Right lobe of liver (tissue), 6 donors: Measurements from ENCODE around the gene MGP. TPM values are rescaled to one million over a fixed set of nuclear protein-coding genes. Genes with fewer than 3 reads are reported as not detected.
A peak's percentile ranks its signal among the peaks of the same experiment; 100 is the strongest.

Experiments used
- ATAC-seq, 4 donors: fragments of 200-7000 bp; cut with Tn5 transposase; one replicate each; pipeline ENCODE4 v1.9.1; 2020; ENCODE audit warnings: mild to moderate bottlenecking in 4 of 4, moderate library complexity in 4 of 4
- DNase-seq, 3 donors: peaks; one replicate each; pipeline ENCODE4 v3.0.0-alpha.2; 2020
- H3K27ac ChIP-seq, 3 donors: fragments of 200-600 bp; one replicate each; pipeline ENCODE4 v1.8.0; 2022
- H3K27me3 ChIP-seq, 2 donors: fragments of 200-600 bp; one replicate each; pipeline ENCODE4 v1.8.0; 2022
- H3K36me3 ChIP-seq, 4 donors: fragments of 200-600 bp; sonication (generic) in 1 of 4; one replicate each; pipeline versions ENCODE4 v1.5.1 to v1.8.0; 2017 to 2022; ENCODE audit warnings: control low read depth in 1 of 4
- H3K4me1 ChIP-seq, 4 donors: fragments of 200-600 bp; sonication (generic) in 1 of 4; one replicate each; pipeline versions ENCODE4 v1.5.1 to v1.8.0; 2017 to 2022; ENCODE audit warnings: control low read depth in 1 of 4
- H3K4me3 ChIP-seq, 3 donors: fragments of 200-600 bp; one replicate each; pipeline ENCODE4 v1.8.0; 2022
- H3K9me3 ChIP-seq, 4 donors: fragments of 200-600 bp; sonication (generic) in 1 of 4; one replicate each; pipeline versions ENCODE4 v1.5.1 to v1.8.0; 2017 to 2022; ENCODE audit warnings: control low read depth in 1 of 4
- POLR2A ChIP-seq: fragments of 450-650 bp; IDR thresholded peaks from one replicate; pipeline ENCODE4 v1.6.1; 2017; ENCODE audit warnings: antibody characterized with exemption, mild to moderate bottlenecking
- whole genome bisulfite sequencing: methylation state at CpG from one replicate; pipeline ENCODE4 v1.1.6; 2018; ENCODE audit warnings: low coverage, low lambda C conversion rate; ENCODE audit not compliant: insufficient coverage; ENCODE audit errors: missing lambda C conversion rate; 5-methylcytosine and 5-hydroxymethylcytosine counted together
- intact Hi-C, 2 donors: fragments of 100-400 bp; cut with DNase I; formaldehyde crosslinking; loops; one replicate each; pipeline versions ENCODE4 v1.11.2 to v1.14.1; 2022
- total RNA-seq, 6 experiments: library from RNA; depleted of rRNA in 2 of 6; stranded (reverse); fragments of >200 nt in 2 of 6; fragmentation: NEBNext Ultra II Directional in 3 of 6; extraction: Animal tissue kit (Norgen Biotek cat#: 25700) in 3 of 6; gene quantifications; one replicate each; pipeline versions ENCODE4 v1.1.0 to v1.2.4, GENCODE V29; 2016 to 2023
- TF ChIP-seq, protein P1 (sequence below), 4 donors: fragments of 200-600 bp in 3 of 4; fragments of 450-650 bp in 1 of 4; IDR thresholded peaks; one replicate each; pipeline versions ENCODE4 v1.5.1 to v1.8.0; 2016 to 2022; ENCODE audit warnings: antibody characterized with exemption in 4 of 4, mild to moderate bottlenecking in 2 of 4
- donor health status: DM: no; HTN: yes; CAD: no.
- donor health status: DM: no; HTN: no; CAD: no.
- donor health status: DM: no; HTN: no; CAD: no.
- donor health status: DM: no; HTN: yes; CAD: no.
- donor health status: DM: no; HTN: yes; CAD: no.

The MGP gene
- total RNA-seq, 6 experiments from 2014 or later: 4.7 to 15.1 (median 7.1) TPM

DNA sequence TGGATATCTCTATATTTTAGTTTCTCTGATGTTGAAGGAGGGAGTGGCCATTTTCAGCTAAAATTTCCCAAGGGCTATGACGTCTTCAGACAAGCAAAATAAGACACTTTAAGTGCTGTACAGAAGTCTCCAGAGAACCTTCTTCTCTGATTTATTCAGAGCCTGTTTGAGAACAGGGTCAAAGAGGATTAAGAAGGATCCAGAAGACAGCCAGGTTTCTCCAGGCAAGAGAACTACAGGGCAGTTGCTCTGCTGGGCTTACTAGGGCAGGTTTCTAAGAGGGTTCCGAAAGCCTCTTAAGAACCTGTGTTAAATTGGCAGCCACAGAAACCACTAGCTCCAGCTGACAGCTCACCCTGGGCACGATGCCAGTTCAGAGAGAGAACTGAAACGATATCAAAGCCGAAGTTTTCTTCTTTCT lies 1.2 kb downstream of the MGP start:
- intact Hi-C loops: no loop called here

DNA sequence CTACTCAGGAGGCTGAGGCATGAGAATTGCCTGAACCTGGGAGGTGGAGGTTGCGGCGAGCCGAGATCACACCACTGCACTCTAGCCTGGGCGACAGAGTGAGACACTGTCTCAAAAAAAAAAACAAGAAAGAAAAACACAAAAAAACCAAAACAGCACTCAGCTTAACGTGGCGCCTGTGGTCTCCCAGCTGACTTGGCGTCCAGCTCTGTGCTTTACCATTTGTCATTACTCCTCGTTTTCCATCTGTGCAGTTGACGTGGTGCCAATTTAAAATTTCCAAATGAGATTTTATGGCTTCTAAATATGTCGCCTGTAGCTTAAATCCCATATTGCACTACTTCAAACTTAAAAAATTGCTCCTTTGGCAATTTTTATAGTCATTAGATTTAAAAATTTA lies 2.0 kb downstream of the MGP start:
- no peaks in the 10 kb centered on the region for H3K27me3 ChIP-seq
- DNase-seq (no peak), ATAC-seq (no peak)
- no peak overlapping the region for H3K4me3 ChIP-seq
- no peak overlapping the region for H3K27ac ChIP-seq
- intact Hi-C loops: no loop called here
- H3K36me3 ChIP-seq: no peaks in the 10 kb centered on the region
- no peaks in the 10 kb centered on the region for H3K9me3 ChIP-seq
- no peaks in the 10 kb centered on the region for H3K4me1 ChIP-seq
- TF ChIP-seq, protein P1, sequence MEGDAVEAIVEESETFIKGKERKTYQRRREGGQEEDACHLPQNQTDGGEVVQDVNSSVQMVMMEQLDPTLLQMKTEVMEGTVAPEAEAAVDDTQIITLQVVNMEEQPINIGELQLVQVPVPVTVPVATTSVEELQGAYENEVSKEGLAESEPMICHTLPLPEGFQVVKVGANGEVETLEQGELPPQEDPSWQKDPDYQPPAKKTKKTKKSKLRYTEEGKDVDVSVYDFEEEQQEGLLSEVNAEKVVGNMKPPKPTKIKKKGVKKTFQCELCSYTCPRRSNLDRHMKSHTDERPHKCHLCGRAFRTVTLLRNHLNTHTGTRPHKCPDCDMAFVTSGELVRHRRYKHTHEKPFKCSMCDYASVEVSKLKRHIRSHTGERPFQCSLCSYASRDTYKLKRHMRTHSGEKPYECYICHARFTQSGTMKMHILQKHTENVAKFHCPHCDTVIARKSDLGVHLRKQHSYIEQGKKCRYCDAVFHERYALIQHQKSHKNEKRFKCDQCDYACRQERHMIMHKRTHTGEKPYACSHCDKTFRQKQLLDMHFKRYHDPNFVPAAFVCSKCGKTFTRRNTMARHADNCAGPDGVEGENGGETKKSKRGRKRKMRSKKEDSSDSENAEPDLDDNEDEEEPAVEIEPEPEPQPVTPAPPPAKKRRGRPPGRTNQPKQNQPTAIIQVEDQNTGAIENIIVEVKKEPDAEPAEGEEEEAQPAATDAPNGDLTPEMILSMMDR (IDR thresholded peaks at IDR 0.05): no peak
- TF ChIP-seq POLR2A: no peak
- WGBS: 81% methylated on average over 10 of the region's 10 CpGs

More for the DNA sequence above, 1.2 kb downstream of the MGP start:
- DNase-seq: peak; percentile 67 to 81 (median 81)
- Histone ChIP-seq H3K27me3 (no peaks in the 10 kb centered on the region), H3K27ac (peak overlapping the region in 1 of 3 donors; percentile 2), H3K4me3 (no peak overlapping the region), H3K36me3 (no peaks in the 10 kb centered on the region), H3K4me1 (no peaks in the 10 kb centered on the region), H3K9me3 (no peaks in the 10 kb centered on the region)
- peak; percentile 66 to 80 (median 76) for ATAC-seq
- 2% methylated on average over 5 of the region's 5 CpGs for WGBS
- no peak for TF ChIP-seq POLR2A

DNA sequence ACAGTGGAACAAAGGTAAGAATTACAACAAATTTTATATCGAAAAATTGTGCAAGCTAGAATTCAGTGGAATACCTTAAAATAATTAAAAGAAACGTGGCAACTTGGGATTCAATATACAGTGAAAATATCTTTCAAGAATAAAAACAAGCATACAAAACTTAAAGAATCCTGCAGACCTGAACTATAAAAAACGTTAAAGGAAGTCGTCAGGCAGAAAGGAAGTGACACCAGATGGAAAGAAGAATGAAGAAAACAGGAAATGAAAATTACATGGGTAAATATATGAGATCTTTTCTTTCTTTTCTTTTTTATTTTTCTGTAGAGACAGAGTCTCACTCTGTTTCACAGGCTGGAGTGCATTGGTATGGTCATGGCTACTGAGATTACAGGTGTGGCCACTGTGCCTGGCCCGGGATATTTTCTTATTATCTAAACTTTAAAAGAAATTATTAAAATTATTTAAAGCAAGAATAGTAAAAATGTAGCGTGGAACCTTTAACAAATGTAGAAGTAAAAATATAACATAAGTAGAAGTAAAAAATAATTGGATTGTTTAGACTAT lies 4.7 kb downstream of the MGP start:
- no peak overlapping the region for H3K27ac ChIP-seq
- no peak overlapping the region for H3K4me3 ChIP-seq
- TF ChIP-seq, protein P1 (IDR thresholded peaks at IDR 0.05): no peak
- no peak for TF ChIP-seq POLR2A
- H3K4me1 ChIP-seq: no peaks in the 10 kb centered on the region
- ATAC-seq (no peak), DNase-seq (no peak)
- H3K36me3 ChIP-seq: no peaks in the 10 kb centered on the region
- no peaks in the 10 kb centered on the region for H3K9me3 ChIP-seq
- intact Hi-C loops: no loop called here
- WGBS: 64% methylated on average over 6 of the region's 6 CpGs
- no peaks in the 10 kb centered on the region for H3K27me3 ChIP-seq

DNA sequence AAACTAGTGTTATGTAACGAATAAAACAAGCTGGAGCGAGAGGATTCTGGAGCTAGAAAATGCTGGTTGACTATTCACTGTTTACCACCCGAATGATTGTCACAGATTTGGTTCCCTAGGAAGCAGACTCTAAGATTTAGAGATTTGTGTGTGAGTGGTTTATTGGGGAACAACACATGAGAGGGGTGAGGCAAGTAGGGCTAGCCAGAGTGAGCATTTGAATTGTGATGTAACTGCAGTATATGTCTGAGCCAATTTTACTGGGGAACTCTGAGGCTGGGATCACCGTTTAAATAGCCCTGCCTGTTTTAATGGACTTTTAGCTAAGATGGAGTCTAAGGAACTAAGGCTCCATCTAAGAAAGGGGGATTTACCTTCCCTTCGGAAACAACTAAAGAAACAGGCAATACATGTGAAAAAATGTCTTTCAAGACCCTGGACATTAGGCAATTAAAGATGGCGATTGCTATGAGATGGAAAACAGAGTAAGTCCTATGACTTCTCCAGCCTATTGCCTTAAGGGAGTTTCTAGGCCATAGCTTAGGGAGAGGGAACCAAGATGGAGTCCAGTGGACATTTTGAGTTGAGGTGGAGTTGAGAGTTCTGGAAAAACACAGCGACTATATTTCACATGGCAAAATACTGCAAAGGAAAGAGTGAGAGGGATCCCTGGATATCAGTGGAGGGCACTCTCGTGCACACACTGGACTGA lies 6.3 kb downstream of the MGP start:
- no peak for ATAC-seq
- TF ChIP-seq, protein P1 (IDR thresholded peaks at IDR 0.05): no peak
- no peak for TF ChIP-seq POLR2A
- Histone ChIP-seq H3K27ac (no peak overlapping the region), H3K9me3 (no peaks in the 10 kb centered on the region), H3K27me3 (no peaks in the 10 kb centered on the region), H3K36me3 (no peaks in the 10 kb centered on the region), H3K4me1 (no peaks in the 10 kb centered on the region), H3K4me3 (no peak overlapping the region)
- intact Hi-C loops: no loop called here
- DNase-seq: no peak
- 80% methylated on average over 8 of the region's 8 CpGs for WGBS

DNA sequence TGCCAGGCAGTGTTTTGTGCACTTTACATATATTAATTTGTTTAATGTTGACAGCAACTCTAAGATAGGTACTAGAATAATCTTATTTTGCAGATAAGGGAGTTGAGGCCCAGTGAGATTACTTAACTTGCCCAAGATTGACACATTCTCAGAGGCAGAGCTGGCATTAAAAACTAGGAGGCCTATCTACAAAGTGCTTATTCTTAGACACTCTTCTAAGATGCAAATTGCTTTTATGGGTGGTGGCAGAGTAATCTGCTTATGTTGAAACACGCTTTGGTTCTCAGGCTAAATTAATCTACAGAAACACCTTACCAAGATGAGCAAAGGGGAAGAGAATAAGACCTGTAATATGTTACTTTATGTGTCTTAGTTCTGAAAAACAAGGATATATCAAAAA lies 7.2 kb downstream of the MGP start:
- Histone ChIP-seq H3K4me1 (no peaks in the 10 kb centered on the region), H3K27ac (no peak overlapping the region), H3K9me3 (no peaks in the 10 kb centered on the region), H3K4me3 (no peak overlapping the region), H3K27me3 (no peaks in the 10 kb centered on the region), H3K36me3 (no peaks in the 10 kb centered on the region)
- intact Hi-C loops: no loop called here
- TF ChIP-seq POLR2A: no peak
- TF ChIP-seq, protein P1 (IDR thresholded peaks at IDR 0.05): no peak
- ATAC-seq (no peak), DNase-seq (no peak)
- 71% methylated on average over 1 of the region's 1 CpG for WGBS
